Keratinocyte (primary cell): ENCODE measurements around the gene TMEM132C. TPM values are rescaled to one million over a fixed set of nuclear protein-coding genes. Genes with fewer than 3 reads are reported as not detected.

Source experiments
- DNase-seq: peaks from one replicate; pipeline ENCODE4 v3.0.0-alpha.2; 2011; ENCODE audit warnings: low read depth, missing footprints, low spot score
- FAIRE-seq: peaks from 2 replicates; lab custom pipeline; 2011; peaks lifted over from hg19 to GRCh38; lab: Jason Lieb, UNC
- H2AFZ ChIP-seq: 2 replicates; pipeline ENCODE4 v1.6.0; 2012; ENCODE audit warnings: low read length, control low read depth, inconsistent platforms; ENCODE audit not compliant: control insufficient read depth
- H3K27ac ChIP-seq: 2 replicates; pipeline ENCODE4 v1.5.1; 2011; ENCODE audit warnings: low read length; ENCODE audit not compliant: control insufficient read depth, insufficient read depth
- H3K27me3 ChIP-seq: 3 replicates; pipeline ENCODE4 v1.6.0; 2011; ENCODE audit warnings: low read length; ENCODE audit not compliant: control insufficient read depth, insufficient read depth; ENCODE audit errors: extremely low read depth
- H3K36me3 ChIP-seq, 2 experiments: 2 replicates in 1 of 2; 3 replicates in 1 of 2; pipeline ENCODE4 v1.5.1; 2011; ENCODE audit warnings: low read length in 2 of 2, mild to moderate bottlenecking in 1 of 2; ENCODE audit not compliant: control insufficient read depth in 2 of 2, insufficient read depth in 2 of 2; ENCODE audit errors: extremely low read depth in 1 of 2
- H3K4me1 ChIP-seq: 3 replicates; pipeline ENCODE4 v1.5.1; 2011; ENCODE audit warnings: low read length; ENCODE audit not compliant: control insufficient read depth, insufficient read depth; ENCODE audit errors: extremely low read depth
- H3K4me2 ChIP-seq: 3 replicates; pipeline ENCODE4 v1.6.0; 2011; ENCODE audit warnings: low read depth, low read length; ENCODE audit not compliant: control insufficient read depth, insufficient read depth; ENCODE audit errors: extremely low read depth
- H3K4me3 ChIP-seq, 3 experiments: fragments of 200-600 bp in 1 of 3; sonication (generic) in 1 of 3; 2 replicates in 2 of 3; 3 replicates in 1 of 3; pipeline ENCODE4 v1.5.1; 2011 to 2016; ENCODE audit warnings: low read length in 3 of 3, mild to moderate bottlenecking in 3 of 3, control low read depth in 2 of 3, inconsistent platforms in 1 of 3, low read depth in 1 of 3, mixed read lengths in 1 of 3, mixed run types in 1 of 3, moderate library complexity in 1 of 3; ENCODE audit not compliant: control insufficient read depth in 2 of 3, insufficient read depth in 2 of 3; ENCODE audit errors: extremely low read depth in 1 of 3
- H3K79me2 ChIP-seq: 2 replicates; pipeline ENCODE4 v1.6.0; 2012; ENCODE audit warnings: low read length; ENCODE audit not compliant: control insufficient read depth, insufficient read depth
- H3K9ac ChIP-seq: 3 replicates; pipeline ENCODE4 v1.6.0; 2011; ENCODE audit warnings: low read length; ENCODE audit not compliant: control insufficient read depth, insufficient read depth; ENCODE audit errors: extremely low read depth
- H3K9me1 ChIP-seq: 3 replicates; pipeline ENCODE4 v1.6.0; 2011; ENCODE audit warnings: low read length; ENCODE audit not compliant: control insufficient read depth, insufficient read depth; ENCODE audit errors: extremely low read depth
- H3K9me3 ChIP-seq: 2 replicates; pipeline ENCODE4 v1.5.1; 2012; ENCODE audit warnings: low read depth, low read length; ENCODE audit not compliant: control insufficient read depth
- H4K20me1 ChIP-seq: 3 replicates; pipeline ENCODE4 v1.6.0; 2011; ENCODE audit warnings: low read length; ENCODE audit not compliant: control insufficient read depth, insufficient read depth; ENCODE audit errors: extremely low read depth
- EZH2 ChIP-seq: IDR thresholded peaks from one replicate; pipeline ENCODE4 v1.6.1; 2012; ENCODE audit warnings: inconsistent platforms, mild to moderate bottlenecking, low read length, moderate library complexity
- dilution Hi-C: fragments of 300-500 bp; cut with MboI; formaldehyde crosslinking; loops from one replicate; pipeline ENCODE4 v1.7.0; 2020; ENCODE audit warnings: low sequenced_read_pairs; ENCODE audit not compliant: extremely low pct_ligation_motif_present
- polyA plus RNA-seq, 5 experiments: library from polyadenylated mRNA; depleted of rRNA in 3 of 5; stranded (reverse) in 3 of 5; stranded (forward) in 1 of 5; unstranded in 1 of 5; fragments of >200 nt; gene quantifications; 1 replicate in 1 of 5; 2 replicates in 3 of 5; 3 replicates in 1 of 5; pipeline versions ENCODE4 v1.2.1 to v1.2.3, GENCODE V29; 2011 to 2012; ENCODE audit warnings: missing spikeins in 2 of 5, low read depth in 1 of 5, low replicate concordance in 1 of 5
- TF ChIP-seq, protein P1 (sequence below), 3 experiments: IDR thresholded peaks in 1 of 3; conservative IDR thresholded peaks in 1 of 3; optimal IDR thresholded peaks in 1 of 3; 2 replicates in 2 of 3; 3 replicates in 1 of 3; pipeline versions ENCODE3 to v1.5.1; 2011; ENCODE audit warnings: low read length in 3 of 3, mild to moderate bottlenecking in 3 of 3, moderate library complexity in 2 of 3, control low read depth in 1 of 3, inconsistent platforms in 1 of 3; ENCODE audit not compliant: insufficient read depth in 2 of 3; ENCODE audit errors: extremely low read depth in 1 of 3

TMEM132C gene
- polyA plus RNA-seq, 1 donor (not counting 4 experiments of a cell fraction or from before 2014, with no cell fraction given), result not detected

GRCh38 chr12:128268379-128268995, 1.5 kb downstream of the TMEM132C start:
- no peak overlapping the region for H2AFZ ChIP-seq
- H3K4me1 ChIP-seq, result no peaks in the 10 kb centered on the region
- H3K27me3 ChIP-seq, result peaks cover 44% of the 10 kb centered on the region
- H4K20me1 ChIP-seq, result no peaks in the 10 kb centered on the region
- peak; percentile 20 for TF ChIP-seq EZH2
- TF ChIP-seq, protein P1, sequence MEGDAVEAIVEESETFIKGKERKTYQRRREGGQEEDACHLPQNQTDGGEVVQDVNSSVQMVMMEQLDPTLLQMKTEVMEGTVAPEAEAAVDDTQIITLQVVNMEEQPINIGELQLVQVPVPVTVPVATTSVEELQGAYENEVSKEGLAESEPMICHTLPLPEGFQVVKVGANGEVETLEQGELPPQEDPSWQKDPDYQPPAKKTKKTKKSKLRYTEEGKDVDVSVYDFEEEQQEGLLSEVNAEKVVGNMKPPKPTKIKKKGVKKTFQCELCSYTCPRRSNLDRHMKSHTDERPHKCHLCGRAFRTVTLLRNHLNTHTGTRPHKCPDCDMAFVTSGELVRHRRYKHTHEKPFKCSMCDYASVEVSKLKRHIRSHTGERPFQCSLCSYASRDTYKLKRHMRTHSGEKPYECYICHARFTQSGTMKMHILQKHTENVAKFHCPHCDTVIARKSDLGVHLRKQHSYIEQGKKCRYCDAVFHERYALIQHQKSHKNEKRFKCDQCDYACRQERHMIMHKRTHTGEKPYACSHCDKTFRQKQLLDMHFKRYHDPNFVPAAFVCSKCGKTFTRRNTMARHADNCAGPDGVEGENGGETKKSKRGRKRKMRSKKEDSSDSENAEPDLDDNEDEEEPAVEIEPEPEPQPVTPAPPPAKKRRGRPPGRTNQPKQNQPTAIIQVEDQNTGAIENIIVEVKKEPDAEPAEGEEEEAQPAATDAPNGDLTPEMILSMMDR (optimal IDR thresholded peaks at IDR 0.05 in 1 of 3, IDR thresholded peaks at IDR 0.05 in 1 of 3, conservative IDR thresholded peaks at IDR 0.05 in 1 of 3; ENCODE audit: extremely low read depth in 1 of 3, insufficient read depth in 2 of 3, low read length in 3 of 3), result no peak
- no peaks in the 10 kb centered on the region for H3K9me3 ChIP-seq
- no peaks in the 10 kb centered on the region for H3K79me2 ChIP-seq
- no peak overlapping the region for H3K4me3 ChIP-seq
- no peak overlapping the region for H3K4me2 ChIP-seq
- H3K27ac ChIP-seq, result no peak overlapping the region
- H3K9me1 ChIP-seq, result no peaks in the 10 kb centered on the region
- H3K9ac ChIP-seq, result no peak overlapping the region
- no peaks in the 10 kb centered on the region for H3K36me3 ChIP-seq
- dilution Hi-C loops, result no loop called here
- no peak for DNase-seq
- FAIRE-seq, result no peak

- Histone ChIP-seq H3K27me3 (peaks cover 44% of the 10 kb centered on the region), H3K36me3 (no peaks in the 10 kb centered on the region), H3K4me2 (no peak overlapping the region), H3K79me2 (no peaks in the 10 kb centered on the region), H3K9ac (no peak overlapping the region), H4K20me1 (no peaks in the 10 kb centered on the region), H3K9me1 (no peaks in the 10 kb centered on the region), H3K4me1 (no peaks in the 10 kb centered on the region), H3K27ac (no peak overlapping the region), H3K9me3 (no peaks in the 10 kb centered on the region), H2AFZ (no peak overlapping the region), H3K4me3 (no peak overlapping the region)
- no peak for FAIRE-seq
- TF ChIP-seq EZH2, result no peak
- TF ChIP-seq, protein P1 (optimal IDR thresholded peaks at IDR 0.05 in 1 of 3, IDR thresholded peaks at IDR 0.05 in 1 of 3, conservative IDR thresholded peaks at IDR 0.05 in 1 of 3; ENCODE audit: extremely low read depth in 1 of 3, insufficient read depth in 2 of 3, low read length in 3 of 3), result no peak
- dilution Hi-C loops, result no loop called here
- no peak for DNase-seq
Observed at GRCh38 chr12:128269181-128269591, 2.2 kb downstream of the TMEM132C start.
